Heart left ventricle (tissue), 13 donors: ENCODE results near the gene APOL4.

ENCODE experiments used
- POLR2A ChIP-seq, 2 donors: fragments of 450-650 bp; IDR thresholded peaks; one replicate each; pipeline ENCODE4 v1.6.1; 2017; ENCODE audit warnings: antibody characterized with exemption in 2 of 2, mild to moderate bottlenecking in 2 of 2, moderate library complexity in 2 of 2
- TF ChIP-seq, protein P1 (sequence below), 12 donors: fragments of 200-600 bp; sonication (generic) in 4 of 12; IDR thresholded peaks; one replicate each; pipeline versions ENCODE4 v1.5.0 to v1.8.0; 2018 to 2022; ENCODE audit warnings: antibody characterized with exemption in 12 of 12, mild to moderate bottlenecking in 5 of 12
- donor health status: ischemic (EF 13 %, LVEDD 7.1; RV severe dilation, severe dysfunction).
- donor health status: DM: no; HTN: yes; CAD: no.
- donor health status: DM: no; HTN: no; CAD: no.
- donor health status: ischemic (EF 25% LVEDD 6.9; RV normal size, moderate dysfunction).
- donor health status: ischemic (EF 25% LVEDD 5.7; RV mildly dilated, moderate dysfunction).
- donor health status: ischemic (EF 35%, LVEDD 5.7; RV mildly dilated, moderate dysfunction).
- donor health status: nonischemic (EF 11% LVEDD 7.7; RV severe dilation, severe dysfunction).
- donor health status: DM: yes; HTN: yes; CAD: no.
- donor health status: PGD.
- donor health status: ischemic (EF 29% LVEDD 5.4; RV normal size, mild dysfunction).
- donor health status: nonischemic (EF 23%, LVEDD 6.1; RV moderate dilation, normal function).

- TF ChIP-seq POLR2A (IDR thresholded peaks at IDR 0.05) = no peak
- TF ChIP-seq, protein P1, sequence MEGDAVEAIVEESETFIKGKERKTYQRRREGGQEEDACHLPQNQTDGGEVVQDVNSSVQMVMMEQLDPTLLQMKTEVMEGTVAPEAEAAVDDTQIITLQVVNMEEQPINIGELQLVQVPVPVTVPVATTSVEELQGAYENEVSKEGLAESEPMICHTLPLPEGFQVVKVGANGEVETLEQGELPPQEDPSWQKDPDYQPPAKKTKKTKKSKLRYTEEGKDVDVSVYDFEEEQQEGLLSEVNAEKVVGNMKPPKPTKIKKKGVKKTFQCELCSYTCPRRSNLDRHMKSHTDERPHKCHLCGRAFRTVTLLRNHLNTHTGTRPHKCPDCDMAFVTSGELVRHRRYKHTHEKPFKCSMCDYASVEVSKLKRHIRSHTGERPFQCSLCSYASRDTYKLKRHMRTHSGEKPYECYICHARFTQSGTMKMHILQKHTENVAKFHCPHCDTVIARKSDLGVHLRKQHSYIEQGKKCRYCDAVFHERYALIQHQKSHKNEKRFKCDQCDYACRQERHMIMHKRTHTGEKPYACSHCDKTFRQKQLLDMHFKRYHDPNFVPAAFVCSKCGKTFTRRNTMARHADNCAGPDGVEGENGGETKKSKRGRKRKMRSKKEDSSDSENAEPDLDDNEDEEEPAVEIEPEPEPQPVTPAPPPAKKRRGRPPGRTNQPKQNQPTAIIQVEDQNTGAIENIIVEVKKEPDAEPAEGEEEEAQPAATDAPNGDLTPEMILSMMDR (IDR thresholded peaks at IDR 0.05) = no peak
Measured at GRCh38 chr22:36182056-36182455, 19.6 kb downstream of the APOL4 start.
